ENCODE measurements around the gene RNF111. TPM values are rescaled to one million over a fixed set of nuclear protein-coding genes. Genes with fewer than 3 reads are reported as not detected.

Gene RNF111
- 10 to 100 TPM; 22.6 to 29.4 (median 25.0) TPM for total RNA-seq
- polyA plus RNA-seq: 8.0 TPM
- long read RNA-seq, donor 1, full-length matches to known transcripts: 1 of 16 reads
- long read RNA-seq, donor 1, partial matches to known transcripts: 7 of 16 reads
- long read RNA-seq, donor 1, other reads (novel, unspliced or antisense): 8 of 16 reads
- long read RNA-seq, donor 2, full-length matches to known transcripts: 1 of 6 reads
- long read RNA-seq, donor 2, partial matches to known transcripts: 1 of 6 reads
- long read RNA-seq, donor 2, other reads (novel, unspliced or antisense): 4 of 6 reads
- long read RNA-seq, donor 3, full-length matches to known transcripts: 2 of 26 reads
- long read RNA-seq, donor 3, partial matches to known transcripts: 16 of 26 reads
- long read RNA-seq, donor 3, other reads (novel, unspliced or antisense): 8 of 26 reads
- long read RNA-seq, donor 4, full-length matches to known transcripts: 4 of 8 reads
- long read RNA-seq, donor 4, partial matches to known transcripts: 2 of 8 reads
- long read RNA-seq, donor 4, other reads (novel, unspliced or antisense): 2 of 8 reads

DNA sequence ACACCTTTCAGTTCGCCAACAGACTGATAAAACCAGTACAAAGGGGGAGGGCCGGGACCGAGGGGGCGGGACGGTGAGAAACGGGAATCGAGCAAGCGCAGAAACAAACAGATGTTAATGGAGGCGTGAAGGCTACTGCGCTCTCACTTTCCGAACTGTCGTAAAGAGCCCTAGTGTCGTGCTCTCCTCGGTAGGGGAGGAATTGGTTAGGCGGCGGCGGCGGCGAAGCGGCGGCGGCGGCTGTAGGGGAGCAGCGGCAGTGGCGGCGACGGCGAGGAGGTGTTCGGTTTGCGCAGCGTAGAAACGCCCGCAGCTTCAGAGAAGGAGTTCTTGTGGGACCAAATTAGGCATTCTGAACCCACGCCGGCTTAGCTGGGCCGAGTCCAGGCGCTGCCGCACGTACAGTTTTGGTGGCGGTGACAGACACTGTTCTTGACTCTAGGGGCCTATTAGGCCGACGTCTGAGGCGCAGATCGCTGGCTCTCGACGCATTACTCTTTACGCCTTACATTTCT is at the start of gene RNF111:
Gene RNF111 (plus strand): TSS at position 173 of the 515 bp plus-strand sequence. CDS start 43,160 bp downstream, outside the sequence.
- intact Hi-C loops (cut with DNase I): loop anchor here in 2 of 4 donors (10.0 kb wide), 2 partner anchors 97 to 507 kb away; no protein-coding TSS in a partner anchor
- H3K9me3 ChIP-seq (ENCODE audit: control insufficient read depth, low read length): no peaks in the 10 kb centered on the region
- WGBS: under 1% methylated on average over 47 of the region's 47 CpGs
- DNase-seq (peak; percentile 87 to 95 (median 94)), ATAC-seq (peak; percentile 97 to 98)
- peak within 1 kb of the TSS; percentile 71 for H3K4me3 ChIP-seq (ENCODE audit: low read length)
- H3K4me1 ChIP-seq (ENCODE audit: control insufficient read depth, insufficient read depth, low read length): no peaks in the 10 kb centered on the region
- no peaks in the 10 kb centered on the region for H3K27me3 ChIP-seq (ENCODE audit: control insufficient read depth, insufficient read depth)
- peak within 1 kb of the TSS; percentile 85 for H3K27ac ChIP-seq (ENCODE audit: low read length)

DNA sequence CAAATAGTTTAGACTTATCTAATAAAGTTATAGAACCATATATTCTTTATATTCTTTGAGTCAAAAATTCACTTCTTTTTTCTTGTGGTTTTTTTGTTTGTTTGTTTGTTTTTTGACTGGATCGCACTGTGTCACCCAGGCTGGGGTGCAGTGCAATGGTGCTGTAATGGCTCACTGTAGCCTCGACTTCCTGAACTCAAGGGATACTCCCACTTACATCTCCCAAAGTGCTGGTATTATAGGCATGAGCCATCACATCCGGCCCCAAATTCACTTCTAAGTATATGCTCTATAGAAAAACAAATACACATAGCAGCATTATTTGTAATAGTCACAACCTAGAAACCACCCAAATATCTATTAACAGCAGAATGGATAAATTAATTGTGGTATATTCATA is 40.3 kb upstream of the RNF111 start:
- H3K27me3 ChIP-seq (ENCODE audit: control insufficient read depth, insufficient read depth): no peaks in the 10 kb centered on the region
- ATAC-seq (no peak), DNase-seq (no peak)
- no peaks in the 10 kb centered on the region for H3K4me1 ChIP-seq (ENCODE audit: control insufficient read depth, insufficient read depth, low read length)
- WGBS: 72% methylated on average over 3 of the region's 3 CpGs
- no peak overlapping the region for H3K27ac ChIP-seq (ENCODE audit: low read length)
- H3K4me3 ChIP-seq (ENCODE audit: low read length): no peak overlapping the region
- no peaks in the 10 kb centered on the region for H3K9me3 ChIP-seq (ENCODE audit: control insufficient read depth, low read length)
- intact Hi-C loops (cut with DNase I): no loop called here

DNA sequence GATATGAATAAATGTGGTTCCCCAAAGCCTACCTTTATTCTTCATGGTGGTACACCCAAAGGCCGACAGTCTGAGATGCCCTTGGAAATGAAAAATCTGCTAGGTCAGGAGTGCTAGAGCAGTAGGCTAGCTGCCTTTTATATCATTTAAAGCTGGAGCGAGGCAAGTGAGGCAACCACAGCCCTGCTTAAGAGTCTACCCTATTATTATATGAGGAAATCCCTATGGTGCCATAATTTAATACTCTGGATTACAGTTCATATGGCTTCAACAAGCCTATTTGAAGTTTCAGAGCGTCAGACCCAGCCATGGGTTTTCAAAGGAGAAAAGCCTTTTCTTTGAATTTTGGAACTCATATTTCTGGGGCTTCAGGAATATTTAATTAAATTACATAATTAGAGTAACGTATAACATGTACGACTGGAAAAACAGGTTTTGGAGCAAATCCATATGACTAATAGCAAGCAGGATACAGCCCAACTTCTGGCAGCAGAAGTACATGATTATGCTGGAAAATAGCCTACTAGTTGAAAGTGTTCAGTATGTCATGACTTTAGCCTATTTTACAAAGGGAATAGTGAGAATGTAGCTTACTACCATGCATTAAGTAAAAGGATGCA is 36.0 kb upstream of the RNF111 start:
- 59% methylated on average over 5 of the region's 5 CpGs for whole genome bisulfite sequencing
- DNase-seq (no peak), ATAC-seq (peak; percentile 40 to 45)

DNA sequence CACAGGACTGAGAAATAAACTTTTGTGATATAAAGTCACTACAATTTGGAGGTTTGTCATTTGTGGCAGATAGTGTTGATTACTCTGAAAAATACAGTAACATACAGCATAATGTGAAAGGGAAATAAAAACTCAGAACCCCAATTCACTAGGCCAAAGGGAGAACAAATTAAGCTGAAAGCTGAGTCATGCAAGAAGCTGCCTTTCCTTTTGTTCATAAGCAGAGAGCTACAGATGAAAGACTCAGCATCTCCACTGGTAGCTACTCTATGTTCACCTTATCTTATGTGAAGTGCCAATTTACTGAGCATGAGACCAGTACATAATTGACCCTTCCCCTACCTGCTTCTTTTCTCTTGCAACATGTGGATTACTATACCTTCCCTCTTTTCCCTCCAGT is 34.7 kb upstream of the RNF111 start:
- Histone ChIP-seq H3K27me3 (ENCODE audit: control insufficient read depth, insufficient read depth) (no peaks in the 10 kb centered on the region), H3K9me3 (ENCODE audit: control insufficient read depth, low read length) (no peaks in the 10 kb centered on the region), H3K4me1 (ENCODE audit: control insufficient read depth, insufficient read depth, low read length) (no peaks in the 10 kb centered on the region), H3K27ac (ENCODE audit: low read length) (no peak overlapping the region), H3K4me3 (ENCODE audit: low read length) (no peak overlapping the region)
- ATAC-seq (no peak), DNase-seq (no peak)
- intact Hi-C loops (cut with DNase I): no loop called here

More for the DNA sequence above, 36.0 kb upstream of the RNF111 start:
- Histone ChIP-seq H3K9me3 (ENCODE audit: control insufficient read depth, low read length) (no peaks in the 10 kb centered on the region), H3K4me1 (ENCODE audit: control insufficient read depth, insufficient read depth, low read length) (no peaks in the 10 kb centered on the region), H3K4me3 (ENCODE audit: low read length) (no peak overlapping the region), H3K27ac (ENCODE audit: low read length) (no peak overlapping the region), H3K27me3 (ENCODE audit: control insufficient read depth, insufficient read depth) (no peaks in the 10 kb centered on the region)
- intact Hi-C loops (cut with DNase I): no loop called here

DNA sequence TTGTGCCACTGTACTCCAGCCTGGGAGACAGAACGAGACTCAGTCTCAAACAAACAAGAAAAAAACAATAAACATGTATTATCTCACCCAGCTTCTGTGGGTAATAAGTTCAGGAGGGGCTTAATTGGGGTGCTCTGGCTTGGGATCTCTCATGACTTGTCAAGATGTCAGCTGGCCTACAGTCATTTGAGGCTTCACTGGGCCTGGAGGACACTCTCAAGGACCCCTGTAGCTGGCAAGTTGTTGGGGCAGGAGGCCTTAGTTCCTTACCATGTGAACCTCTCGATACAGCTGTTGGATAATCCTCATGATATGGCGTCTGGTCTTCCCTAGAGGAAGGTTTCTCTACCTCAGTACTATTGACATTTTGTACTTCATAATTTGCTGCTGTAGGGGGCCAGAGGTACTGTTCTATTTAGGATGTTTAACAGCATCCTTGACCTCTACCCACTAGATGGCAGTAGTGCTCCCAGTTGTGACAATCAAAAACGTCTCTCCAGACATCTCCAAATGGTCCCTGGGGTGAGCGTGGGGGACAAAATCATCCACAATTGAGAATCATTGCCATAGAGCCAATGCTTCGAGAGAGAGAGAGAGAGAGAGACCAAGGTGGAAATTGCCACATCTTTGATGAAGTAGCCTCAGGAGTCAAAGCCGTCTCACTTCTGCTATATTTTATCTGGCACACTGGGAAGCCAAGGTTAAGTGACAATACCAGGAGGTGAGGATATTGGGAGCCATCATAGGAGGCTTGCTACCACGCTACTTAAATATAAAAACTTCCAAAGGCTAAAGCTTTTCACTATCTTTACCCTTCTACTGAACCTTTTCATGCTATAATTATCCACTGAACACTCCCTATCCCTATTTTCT is 30.1 kb upstream of the RNF111 start:
- H3K27me3 ChIP-seq (ENCODE audit: control insufficient read depth, insufficient read depth): no peaks in the 10 kb centered on the region
- H3K4me1 ChIP-seq (ENCODE audit: control insufficient read depth, insufficient read depth, low read length): no peaks in the 10 kb centered on the region
- no peak overlapping the region for H3K4me3 ChIP-seq (ENCODE audit: low read length)
- 31% methylated on average over 8 of the region's 8 CpGs for WGBS
- H3K9me3 ChIP-seq (ENCODE audit: control insufficient read depth, low read length): no peaks in the 10 kb centered on the region
- no peak for DNase-seq
- ATAC-seq: peak; percentile 51 to 79
- H3K27ac ChIP-seq (ENCODE audit: low read length): no peak overlapping the region
- intact Hi-C loops (cut with DNase I): no loop called here

DNA sequence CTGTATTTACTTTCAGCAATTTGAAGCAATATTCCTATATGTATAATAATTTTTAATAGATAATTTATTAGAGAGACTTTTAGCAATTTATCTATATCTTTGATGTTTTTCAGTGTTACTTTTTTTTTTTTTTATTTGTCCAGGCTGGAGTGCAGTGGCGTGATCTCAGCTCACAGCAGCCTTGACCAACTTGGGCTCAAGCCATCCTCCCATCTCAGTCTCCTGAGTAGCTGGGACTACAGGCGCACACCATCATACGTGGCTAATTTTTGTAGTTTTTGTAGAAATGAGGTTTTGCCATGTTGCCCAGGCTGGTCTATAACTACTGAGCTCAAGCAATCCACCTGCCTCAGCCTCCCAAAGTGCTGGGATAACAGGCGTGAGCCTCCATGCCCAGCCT is 28.7 kb upstream of the RNF111 start:
- no peak for ATAC-seq
- 91% methylated on average over 4 of the region's 4 CpGs for WGBS
- H3K27ac ChIP-seq (ENCODE audit: low read length): no peak overlapping the region
- no peaks in the 10 kb centered on the region for H3K4me1 ChIP-seq (ENCODE audit: control insufficient read depth, insufficient read depth, low read length)
- H3K27me3 ChIP-seq (ENCODE audit: control insufficient read depth, insufficient read depth): no peaks in the 10 kb centered on the region
- no peaks in the 10 kb centered on the region for H3K9me3 ChIP-seq (ENCODE audit: control insufficient read depth, low read length)
- no peak for DNase-seq
- no peak overlapping the region for H3K4me3 ChIP-seq (ENCODE audit: low read length)
- intact Hi-C loops (cut with DNase I): no loop called here

DNA sequence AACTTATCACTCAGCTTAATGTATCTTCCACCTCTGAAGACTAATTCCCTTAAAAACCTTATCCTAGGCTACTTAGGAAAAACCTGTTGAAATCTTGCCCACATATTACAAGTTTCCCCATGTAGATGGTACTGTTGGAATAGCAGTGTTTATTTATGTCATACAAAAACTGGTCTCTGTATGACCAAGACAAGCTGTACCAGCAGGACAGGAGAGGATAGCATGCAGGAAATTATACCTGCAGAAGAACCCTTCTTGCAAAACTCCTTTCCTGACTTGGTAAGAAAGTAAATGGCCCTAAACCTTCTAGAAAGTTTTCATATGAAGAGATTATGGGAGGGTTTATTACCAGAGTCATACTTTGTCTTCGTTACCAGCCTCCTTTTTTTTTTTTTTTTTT is 25.3 kb upstream of the RNF111 start:
- Histone ChIP-seq H3K4me3 (ENCODE audit: low read length) (no peak overlapping the region), H3K27ac (ENCODE audit: low read length) (no peak overlapping the region), H3K27me3 (ENCODE audit: control insufficient read depth, insufficient read depth) (no peaks in the 10 kb centered on the region), H3K4me1 (ENCODE audit: control insufficient read depth, insufficient read depth, low read length) (no peaks in the 10 kb centered on the region), H3K9me3 (ENCODE audit: control insufficient read depth, low read length) (no peaks in the 10 kb centered on the region)
- intact Hi-C loops (cut with DNase I): no loop called here
- ATAC-seq: no peak
- DNase-seq: no peak
- WGBS: 84% methylated on average over 1 of the region's 1 CpG

DNA sequence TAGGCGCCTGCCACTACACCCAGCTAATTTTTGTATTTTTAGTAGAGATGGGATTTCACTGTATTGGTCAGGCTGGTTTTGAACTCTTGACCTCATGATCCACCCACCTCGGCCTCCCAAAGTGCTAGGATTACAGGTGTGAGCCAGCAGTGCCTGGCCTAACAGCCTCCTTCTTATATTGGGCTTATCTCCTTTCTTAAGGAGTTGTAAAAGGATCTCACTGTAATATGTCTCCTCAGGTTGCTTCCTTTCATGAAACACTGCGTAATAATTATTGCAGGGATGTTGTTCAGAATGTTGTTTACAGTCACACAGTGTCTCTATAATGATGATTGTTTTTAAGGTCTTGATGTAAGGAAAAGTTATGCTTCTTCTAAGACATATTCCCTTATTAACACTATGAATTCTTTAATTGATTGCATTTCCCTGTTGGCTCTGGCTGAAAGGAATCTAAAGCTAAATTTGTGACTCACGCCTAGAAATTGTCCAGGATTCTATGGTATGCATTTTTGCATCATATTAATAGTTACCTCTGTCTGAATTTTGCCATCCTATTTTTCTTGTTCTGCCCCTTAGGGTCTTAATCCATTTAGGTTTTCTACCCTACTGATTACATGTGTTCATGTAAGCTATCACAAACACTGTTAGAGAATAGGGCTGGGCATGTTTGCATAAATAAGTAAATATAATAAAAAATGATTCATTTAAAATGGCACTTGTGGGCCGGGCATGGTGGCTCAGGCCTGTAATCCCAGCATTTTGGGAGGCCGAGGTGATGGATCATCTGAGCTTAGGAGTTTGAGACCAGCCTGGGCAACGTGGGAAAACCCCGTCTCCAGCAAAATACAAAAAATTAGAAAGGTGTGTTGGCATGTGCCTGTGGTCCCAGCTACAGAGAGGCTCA is 24.5 kb upstream of the RNF111 start:
- no peak overlapping the region for H3K4me3 ChIP-seq (ENCODE audit: low read length)
- no peak for ATAC-seq
- WGBS: 88% methylated on average over 8 of the region's 8 CpGs
- no peaks in the 10 kb centered on the region for H3K9me3 ChIP-seq (ENCODE audit: control insufficient read depth, low read length)
- no peak overlapping the region for H3K27ac ChIP-seq (ENCODE audit: low read length)
- no peak for DNase-seq
- intact Hi-C loops (cut with DNase I): no loop called here
- H3K4me1 ChIP-seq (ENCODE audit: control insufficient read depth, insufficient read depth, low read length): no peaks in the 10 kb centered on the region
- no peaks in the 10 kb centered on the region for H3K27me3 ChIP-seq (ENCODE audit: control insufficient read depth, insufficient read depth)

DNA sequence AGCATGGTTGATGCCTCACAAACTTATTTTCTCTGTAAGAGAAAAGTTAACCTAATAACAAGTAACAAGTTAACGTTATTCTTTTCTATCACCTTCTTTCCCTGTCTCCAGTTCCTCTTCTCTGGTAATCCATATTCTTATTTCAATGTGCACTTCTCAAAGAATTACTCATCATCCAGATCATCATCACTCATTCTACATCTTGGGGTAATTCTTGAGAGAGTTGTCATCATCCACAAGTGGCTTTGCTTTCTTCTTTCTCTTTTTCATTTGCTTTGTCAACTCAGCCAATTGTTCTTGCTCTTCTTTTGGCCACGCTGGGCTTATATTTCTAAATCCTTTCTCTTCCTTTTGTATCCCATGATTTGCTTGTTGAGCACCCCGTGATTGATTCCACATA is 20.8 kb upstream of the RNF111 start:
- WGBS: 84% methylated on average over 3 of the region's 3 CpGs
- Histone ChIP-seq H3K4me1 (ENCODE audit: control insufficient read depth, insufficient read depth, low read length) (no peaks in the 10 kb centered on the region), H3K27ac (ENCODE audit: low read length) (no peak overlapping the region), H3K4me3 (ENCODE audit: low read length) (no peak overlapping the region), H3K9me3 (ENCODE audit: control insufficient read depth, low read length) (no peaks in the 10 kb centered on the region), H3K27me3 (ENCODE audit: control insufficient read depth, insufficient read depth) (no peaks in the 10 kb centered on the region)
- DNase-seq (no peak), ATAC-seq (no peak)
- intact Hi-C loops (cut with DNase I): no loop called here

DNA sequence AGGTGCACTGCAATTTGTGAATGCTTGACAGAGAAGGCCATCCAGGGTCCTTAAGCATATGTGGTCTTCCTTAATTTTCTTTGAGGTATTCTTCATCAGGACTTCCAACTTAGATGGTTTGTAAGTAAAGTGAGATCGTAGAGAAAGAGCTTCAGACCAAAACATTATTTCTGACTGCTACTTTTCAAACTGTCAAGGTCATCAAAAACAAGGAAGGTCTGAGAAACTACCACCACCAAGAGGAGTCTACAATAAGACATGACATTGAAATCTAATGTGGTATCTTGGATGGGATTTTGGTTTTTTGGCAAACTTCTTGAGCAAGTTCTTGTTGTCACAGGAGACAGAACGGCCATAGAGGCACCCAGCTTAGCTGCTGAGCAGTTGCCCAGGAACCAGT is 20.0 kb upstream of the RNF111 start:
- ATAC-seq: no peak

More for the DNA sequence above, 20.0 kb upstream of the RNF111 start:
- Histone ChIP-seq H3K27ac (ENCODE audit: low read length) (no peak overlapping the region), H3K9me3 (ENCODE audit: control insufficient read depth, low read length) (no peaks in the 10 kb centered on the region), H3K27me3 (ENCODE audit: control insufficient read depth, insufficient read depth) (no peaks in the 10 kb centered on the region), H3K4me1 (ENCODE audit: control insufficient read depth, insufficient read depth, low read length) (no peaks in the 10 kb centered on the region), H3K4me3 (ENCODE audit: low read length) (no peak overlapping the region)
- intact Hi-C loops (cut with DNase I): no loop called here
- WGBS: 81% methylated on average over 2 of the region's 2 CpGs
- DNase-seq: no peak

All from right cardiac atrium (tissue), 5 donors.